NCI-H2227 (cell line): ENCODE data around the gene ALPG.
"Not testable (repeated sequence)": the region's sequence is repeated elsewhere in the genome, so short reads cannot be mapped to it uniquely, and the experiment has no call there.

Source experiments
- DNase-seq: peaks from one replicate; lab custom pipeline; 2025; ENCODE audit not compliant: unreplicated experiment; lab: John Stamatoyannopoulos, UW

ALPG gene

DNA sequence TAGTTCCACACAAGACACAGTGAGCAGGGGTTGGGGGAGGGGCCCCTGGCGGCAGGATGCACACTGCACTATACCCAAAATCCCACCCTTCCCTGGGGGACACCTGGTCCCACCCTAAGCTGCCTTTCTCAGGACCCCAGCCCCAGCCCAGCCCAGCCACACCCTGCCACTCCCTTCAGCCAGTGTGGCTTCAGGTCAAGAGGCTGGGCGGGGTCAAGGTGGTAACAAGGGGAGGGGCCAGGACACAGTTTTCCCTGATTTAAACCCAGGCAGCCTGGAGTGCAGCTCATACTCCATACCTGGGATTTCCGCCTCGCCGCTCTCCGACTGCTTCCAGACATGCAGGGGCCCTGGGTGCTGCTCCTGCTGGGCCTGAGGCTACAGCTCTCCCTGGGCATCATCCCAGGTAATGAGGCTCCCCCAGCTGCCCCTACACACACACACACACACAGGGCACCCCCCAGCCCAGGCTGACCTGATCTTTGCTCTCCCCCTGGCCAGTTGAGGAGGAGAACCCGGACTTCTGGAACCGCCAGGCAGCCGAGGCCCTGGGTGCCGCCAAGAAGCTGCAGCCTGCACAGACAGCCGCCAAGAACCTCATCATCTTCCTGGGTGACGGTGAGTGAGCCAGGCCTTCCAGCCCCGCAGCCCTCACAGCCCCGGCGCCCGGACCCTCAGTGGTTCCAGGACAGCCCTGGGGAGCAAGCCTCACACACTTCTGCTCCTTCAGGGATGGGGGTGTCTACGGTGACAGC lies at the start of gene ALPG:
Gene ALPG (plus strand): TSS at position 289 of the 755 bp plus-strand sequence. CDS start 51 bp downstream, at position 340.
- DNase-seq: no peak

DNA sequence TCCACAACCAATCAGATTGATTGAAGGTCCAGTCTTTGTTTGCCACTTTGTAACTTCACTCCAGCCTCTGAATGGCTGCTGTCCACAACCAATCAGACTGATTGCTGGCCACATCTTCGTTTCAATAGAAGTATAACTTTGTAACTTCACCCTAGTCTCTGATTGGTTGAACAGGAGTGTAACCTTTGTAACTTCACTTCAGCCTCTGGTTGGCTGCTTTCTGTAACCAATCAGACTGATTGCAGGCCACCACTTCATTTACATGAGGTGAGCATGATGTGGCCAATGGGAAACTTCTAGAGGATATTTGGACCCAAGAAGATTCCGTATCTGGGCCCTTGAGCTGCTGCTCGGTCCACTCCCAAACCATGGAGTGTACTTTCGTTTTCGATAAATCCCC lies 45.0 kb upstream of the ALPG start:
- no peak for DNase-seq

DNA sequence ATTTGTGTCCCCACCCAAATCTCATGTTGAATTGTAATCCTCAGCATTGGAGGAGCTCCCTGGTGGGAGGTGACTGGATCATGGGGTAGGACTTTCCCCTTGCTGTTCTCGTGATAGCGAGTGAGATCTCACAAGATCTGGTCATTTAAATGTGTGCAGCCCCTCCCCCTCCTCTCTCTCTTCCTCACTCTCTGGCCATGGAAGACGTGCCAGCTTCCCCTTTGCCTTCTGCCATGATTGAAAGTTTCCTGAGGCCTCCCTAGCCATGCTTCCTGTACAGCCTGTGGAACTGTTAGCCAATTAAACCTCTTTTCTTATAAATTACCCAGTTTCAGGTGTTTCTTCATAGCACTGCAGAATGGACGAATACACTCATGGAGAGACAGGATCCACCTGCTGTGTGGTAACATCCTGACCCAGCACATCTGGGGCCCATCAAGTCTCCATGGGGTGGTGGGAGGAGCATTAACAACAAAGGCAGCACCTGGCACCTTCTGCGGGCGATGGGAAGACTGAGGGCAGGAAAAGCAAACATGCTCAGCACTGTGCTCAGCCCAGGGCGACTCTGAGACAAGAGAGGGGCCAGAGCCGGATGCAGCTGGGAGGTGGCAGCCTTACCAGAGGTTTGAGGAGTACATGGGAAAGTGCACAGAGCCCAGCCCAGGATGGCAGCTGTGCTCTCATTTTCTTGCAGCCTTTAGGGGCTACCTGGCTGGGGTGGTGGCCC lies 44.3 kb upstream of the ALPG start:
- no peak for DNase-seq

DNA sequence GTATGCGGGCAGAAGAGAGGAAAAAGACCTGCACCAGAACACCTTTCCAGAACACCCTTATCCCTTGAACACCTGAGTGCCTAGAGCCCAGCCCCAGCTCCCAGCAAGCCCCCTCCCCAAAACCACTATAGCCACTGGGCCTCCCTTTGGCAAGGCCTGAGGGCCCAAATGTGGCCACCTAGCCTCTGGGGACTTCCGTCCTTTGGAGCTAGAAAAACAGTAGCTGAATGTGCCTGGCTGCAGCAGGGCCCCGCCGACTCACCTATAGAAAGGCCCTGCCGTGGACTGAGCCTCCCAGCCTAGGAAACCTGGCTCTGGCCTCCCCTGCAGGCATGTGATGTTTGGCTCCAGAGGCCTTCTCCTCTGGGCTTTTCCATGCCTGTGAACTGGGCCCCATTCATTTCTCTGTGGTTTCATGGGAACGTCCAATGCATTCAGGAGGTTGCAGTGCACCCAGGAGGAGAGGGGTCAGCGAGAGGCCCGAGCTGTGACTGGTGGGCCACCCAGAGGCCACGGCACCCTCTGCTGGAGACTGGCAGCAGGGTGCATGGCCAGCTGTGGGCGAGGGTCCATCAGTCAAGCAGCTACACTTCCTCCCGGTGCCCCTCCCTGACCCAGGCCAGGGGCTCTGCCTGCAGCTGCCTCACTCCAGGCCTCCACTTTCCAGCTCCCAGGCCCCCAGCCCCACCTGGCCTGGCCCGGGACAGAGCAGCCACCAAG lies 43.4 kb upstream of the ALPG start:
- not testable (repeated sequence) for DNase-seq

DNA sequence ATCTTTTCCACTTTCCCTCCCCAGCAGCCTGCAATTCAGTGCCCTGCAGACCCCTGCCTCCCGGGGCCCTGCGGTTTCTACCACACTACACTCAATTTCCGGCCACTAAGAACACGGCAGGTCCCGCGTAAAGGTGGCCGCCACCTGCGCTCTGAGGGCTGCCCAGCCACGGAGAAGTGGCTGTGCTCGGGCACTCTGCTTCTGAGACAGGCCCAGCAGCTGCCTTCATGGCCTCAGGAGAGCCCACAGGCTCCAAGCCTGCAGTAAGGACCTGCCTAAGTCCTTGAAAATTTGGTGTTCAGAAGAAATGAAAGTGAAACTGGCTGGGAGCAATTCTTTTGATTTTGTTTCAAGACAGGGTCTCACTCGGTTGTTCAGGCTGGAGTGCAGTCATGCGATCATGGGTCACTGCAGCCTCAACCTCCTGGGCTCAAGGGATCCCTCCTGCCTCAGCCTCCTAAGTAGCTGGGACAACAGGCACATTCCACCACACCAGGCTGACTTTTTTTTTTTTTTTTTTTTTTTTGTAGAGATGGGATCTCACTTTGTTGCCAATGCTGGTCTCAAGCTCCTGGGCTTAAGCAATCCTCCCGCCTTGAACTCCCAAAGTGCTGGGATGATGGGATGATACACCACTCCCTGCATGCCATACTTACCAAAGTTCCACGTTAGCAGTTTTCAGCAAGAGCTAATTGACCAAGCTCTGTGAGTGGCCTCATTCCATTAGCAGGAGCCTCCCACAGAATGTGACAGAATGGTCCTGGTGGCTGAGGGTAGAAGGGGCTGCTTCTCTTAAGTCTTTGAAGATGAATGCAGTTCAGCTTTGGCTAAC lies 42.6 kb upstream of the ALPG start:
- DNase-seq: no peak

DNA sequence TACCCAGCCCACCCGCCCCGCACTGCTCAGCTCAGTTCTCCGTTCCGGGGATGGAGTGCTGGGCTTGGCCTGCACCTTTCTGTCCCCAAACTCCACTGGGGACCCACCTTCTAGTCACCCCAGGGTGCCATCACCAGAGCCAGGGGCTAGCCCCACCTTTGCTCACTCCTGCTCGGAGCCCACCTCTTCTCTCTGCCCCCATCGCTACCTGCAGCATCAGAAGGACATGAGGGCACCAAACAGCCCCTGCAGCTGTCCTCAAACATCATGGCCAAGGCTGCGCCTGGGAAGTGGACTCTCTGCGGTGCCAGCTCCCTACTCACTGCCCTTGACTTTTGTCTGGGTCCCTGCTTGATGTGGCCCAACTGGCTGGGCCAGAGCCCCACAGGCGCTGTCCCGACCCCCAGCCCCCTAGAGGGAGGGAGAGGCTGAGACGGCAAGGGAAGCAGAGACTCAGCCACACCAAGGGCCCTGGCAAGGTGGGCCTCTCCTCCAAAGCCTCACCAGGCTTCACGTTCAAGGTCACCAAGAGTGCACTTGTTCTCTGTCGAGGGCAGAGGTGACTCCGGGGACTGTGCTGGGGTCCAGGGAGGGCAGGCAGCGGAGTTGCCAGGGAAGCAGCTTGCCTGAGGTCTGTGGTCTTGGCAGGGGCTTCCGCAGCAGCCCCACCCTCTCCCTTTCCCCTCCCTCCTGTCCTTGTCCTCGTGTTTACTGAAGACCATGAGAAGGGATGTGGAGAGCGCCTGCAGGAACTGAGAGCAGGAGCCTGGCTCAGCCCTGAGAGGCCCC lies 41.6 kb upstream of the ALPG start:
- not testable (repeated sequence) for DNase-seq

DNA sequence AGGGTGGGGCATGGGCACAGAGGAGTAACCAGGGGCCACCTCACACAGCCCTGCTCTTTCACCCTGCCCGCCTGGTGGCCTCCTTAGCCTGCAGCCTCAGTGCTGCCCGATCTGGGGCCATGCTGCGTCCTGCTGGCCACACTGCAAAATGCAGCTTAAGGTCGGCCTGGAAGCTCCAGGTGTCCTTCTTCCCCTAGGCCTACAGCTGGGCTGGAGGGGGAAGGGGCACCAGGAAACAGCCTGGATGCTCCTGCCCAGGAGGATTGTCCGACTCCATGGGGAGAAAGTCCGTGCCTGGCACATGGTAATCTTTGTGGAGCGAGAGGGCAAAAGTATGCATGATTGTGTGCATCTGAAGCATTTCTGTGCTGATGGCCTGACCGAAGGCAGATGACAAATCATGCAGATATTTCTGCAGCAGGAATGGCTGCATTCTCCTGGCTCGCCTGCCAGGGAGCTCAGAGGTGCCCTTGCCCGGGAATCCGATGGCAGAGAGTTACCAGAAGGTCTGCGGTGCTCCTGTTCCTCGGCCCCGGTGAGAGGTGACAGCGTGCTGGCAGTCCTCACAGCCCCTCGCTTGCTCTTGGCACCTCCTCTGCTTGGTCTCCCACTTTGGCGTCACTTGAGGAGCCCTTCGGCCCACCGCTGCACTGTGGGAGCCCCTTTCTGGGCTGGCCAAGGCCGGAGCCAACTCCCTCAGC lies 40.9 kb upstream of the ALPG start:
- DNase-seq: no peak

DNA sequence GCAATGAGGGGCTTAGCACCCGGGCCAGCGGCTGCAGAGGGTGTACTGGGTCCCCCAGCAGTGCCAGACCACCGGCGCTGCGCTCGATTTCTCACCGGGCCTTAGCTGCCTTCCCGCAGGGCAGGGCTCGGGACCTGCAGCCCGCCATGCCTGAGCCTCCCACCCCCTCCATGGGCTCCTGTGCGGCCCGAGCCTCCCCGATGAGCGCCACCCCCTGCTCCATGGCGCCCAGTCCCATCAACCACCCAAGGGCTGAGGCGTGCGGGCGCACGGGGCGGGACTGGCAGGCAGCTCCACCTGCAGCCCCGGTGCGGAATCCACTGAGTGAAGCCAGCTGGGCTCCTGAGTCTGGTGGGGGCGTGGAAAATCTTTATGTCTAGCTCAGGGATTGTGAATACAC lies 40.2 kb upstream of the ALPG start:
- not testable (repeated sequence) for DNase-seq

DNA sequence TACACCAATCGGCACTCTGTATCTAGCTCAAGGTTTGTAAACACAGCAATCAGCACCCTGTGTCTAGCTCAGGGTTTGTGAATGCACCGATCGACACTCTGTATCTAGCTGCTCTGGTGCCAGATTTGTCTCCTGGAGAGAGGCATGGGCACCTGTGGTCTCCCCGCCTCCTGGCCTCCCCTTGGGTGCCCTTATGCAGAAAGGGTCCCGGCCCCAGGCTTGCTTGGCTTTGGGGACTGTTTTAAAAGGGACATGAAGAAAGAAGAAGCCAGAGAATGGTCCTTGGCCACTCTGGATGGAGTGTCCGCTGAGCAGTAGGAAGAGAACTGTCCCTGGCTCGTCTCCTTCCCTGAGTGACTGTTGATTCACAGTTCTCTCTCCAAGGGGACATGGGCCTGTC lies 39.6 kb upstream of the ALPG start:
- DNase-seq: no peak

DNA sequence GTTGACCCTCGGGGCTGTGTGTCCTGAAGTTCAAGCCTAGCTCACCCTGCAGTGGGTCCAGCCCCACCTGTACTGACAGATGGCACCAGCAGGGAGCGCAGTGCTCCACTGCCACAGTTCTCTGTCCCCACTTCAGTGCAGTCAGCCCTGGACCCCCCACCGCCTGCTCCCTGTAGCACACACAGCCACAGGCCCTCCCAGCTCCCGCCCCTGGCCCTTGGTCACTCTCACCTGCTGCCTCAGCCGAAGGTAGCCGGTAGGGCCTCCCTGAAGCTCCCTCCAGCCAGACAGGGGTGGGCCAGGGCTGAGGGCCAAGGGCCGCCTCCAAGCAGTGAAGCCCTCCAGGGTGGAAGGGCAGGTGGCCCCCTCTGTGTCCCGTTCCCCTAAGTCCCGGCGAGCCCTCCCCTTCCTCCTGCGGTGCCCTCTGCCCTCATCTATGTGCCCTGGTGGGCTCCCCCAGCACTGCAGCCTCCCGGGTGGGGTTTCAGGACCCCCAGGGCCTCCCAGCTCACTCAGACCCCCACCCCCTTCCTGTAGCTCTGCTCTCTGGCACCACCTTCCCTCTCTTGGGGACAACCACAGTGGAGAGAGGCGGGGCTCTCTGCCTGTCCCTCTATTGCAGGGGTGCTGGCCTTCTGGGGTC lies 38.9 kb upstream of the ALPG start:
- DNase-seq: no peak

DNA sequence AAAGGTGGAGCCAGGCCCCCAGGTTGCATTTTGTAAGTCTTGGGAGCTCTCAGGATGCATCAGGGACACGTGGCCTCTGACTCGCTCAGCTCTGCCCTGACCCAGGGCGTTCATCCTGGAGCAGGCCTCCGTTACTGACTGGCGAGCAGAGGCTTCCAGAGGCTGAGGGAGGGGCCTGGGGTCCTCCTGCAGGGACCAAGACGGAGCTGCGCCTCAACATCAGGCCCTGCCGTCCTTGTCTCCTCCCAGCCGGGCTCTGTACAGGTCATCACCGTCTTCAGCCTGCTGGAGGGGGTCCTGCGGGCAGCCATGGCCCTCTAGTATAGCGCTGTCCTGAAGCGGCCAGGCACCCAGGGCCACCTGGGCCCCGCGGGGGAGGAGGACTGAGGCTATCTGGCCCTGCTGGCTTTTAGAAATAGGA lies 38.3 kb upstream of the ALPG start:
- DNase-seq: no peak

DNA sequence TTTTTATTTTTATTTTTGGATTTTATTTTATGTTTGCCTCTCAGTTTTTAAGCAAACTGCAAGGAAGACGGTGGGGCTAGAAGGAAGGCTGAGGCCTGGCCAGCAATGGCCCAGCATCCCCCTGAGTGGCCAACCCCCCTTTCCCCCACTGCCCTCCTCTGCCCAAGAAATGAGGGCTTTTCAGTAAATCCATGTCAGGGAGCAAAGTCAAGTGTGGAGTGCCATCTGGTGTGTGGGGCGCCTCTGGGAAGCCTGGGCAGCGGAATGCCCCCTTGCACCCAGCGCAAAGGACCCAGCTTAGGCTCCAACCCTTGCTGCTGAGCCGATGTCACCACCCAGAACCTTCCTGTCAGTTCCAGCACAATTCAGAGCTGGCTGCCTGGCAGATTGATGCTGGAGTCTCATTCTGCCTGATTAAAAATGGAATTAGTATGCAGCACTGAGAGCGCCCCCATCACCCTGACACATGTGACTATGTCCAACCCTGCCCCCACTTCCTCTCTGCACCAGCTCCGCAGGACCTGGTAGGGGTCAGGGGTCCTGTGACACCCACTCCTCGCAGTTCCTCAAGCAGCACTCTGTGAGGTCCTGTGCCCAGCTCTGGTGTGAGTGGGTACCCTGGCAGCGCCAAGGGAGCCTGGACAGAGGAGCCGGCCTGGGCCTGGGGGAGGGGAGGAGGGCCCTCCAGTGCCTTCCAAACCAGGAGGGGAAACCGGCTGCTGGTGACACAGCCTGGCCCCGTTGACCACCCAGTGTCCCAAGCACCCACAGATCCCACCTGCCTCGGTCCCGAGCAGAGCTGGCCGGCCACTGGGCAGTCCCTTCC lies 37.3 kb upstream of the ALPG start:
- DNase-seq: no peak

DNA sequence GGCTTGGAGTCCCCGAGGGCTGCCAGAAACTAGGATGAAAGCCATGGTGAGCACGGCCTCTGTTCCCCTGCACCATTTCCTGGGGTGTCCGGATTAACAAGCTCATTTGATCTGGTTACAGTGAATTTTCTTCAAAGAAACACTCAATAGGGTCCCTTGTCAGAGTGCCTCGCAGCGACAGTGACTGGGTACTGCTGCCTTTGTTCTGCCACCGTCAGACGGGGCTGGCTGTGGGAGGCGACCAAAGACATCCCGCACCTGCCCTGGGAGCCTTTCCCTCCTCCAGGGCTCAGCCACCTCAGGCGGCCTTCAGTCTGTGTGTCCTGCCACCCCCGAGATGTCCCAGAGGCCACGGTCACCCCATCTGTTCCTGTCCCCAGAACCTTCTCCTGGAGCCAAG lies 36.6 kb upstream of the ALPG start:
- not testable (repeated sequence) for DNase-seq

DNA sequence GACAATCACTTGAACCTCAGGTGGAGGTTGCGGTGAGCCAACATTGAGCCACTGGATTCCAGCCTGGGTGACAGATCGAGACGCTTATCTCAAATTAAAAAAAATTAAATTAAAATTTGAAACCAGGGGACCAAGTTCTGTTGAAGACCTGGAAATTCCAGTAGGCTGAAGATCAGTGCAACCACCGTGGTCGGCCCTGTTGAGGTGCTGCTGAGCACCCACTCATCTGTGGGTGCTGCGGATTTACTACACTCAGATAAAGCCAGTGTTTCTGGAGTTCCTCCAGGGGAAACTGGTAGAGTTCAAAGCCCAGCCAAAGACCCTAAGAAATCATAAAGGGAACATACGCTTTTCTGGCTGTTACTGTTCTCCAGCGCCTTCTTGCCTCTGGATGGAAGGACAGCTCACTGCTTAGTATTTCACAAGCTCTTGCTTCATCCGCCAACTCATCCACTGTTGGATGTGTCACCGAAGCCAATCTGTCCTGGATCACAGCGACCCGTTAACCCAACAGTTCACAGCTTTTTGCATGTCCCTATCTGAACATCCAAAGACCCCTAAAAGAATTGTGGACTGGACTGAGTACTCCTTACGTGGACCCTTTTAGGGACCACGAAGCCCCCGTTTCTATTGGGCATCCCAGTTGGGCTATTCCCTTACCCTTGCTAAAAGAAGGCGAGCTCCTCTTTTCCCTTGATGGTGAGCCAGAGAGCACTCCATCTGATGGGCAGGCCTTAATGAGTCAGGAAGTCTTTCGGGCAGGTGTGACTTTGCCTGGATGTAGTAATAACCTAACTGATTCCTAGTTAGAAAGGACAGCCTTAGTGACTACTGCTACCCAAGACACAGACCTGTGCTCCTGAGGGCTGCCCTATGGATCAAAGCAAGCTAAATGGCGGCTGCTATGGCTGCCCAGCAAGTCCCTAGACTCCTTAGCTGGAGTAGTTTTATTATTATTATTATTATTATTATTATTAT lies 34.1 kb upstream of the ALPG start:
- no peak for DNase-seq

DNA sequence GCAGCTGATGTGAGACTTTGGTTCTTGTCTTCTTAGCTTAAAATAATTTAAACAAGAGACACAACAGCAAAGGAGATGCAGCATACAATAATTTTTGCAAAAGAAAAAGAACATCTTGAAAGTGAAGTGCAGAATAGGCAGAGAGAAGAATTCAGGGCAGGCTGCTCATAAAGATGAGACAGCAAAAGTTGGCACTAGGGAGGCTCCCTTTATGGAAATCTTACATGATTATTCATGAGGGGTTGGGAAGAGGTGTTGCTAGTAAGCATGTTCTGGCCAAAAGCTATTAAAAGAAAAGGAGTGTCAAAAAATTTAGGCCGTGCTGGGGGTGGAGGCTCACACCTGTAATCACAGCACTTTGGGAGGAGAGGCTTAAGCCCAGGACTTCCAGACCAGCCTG lies 32.3 kb upstream of the ALPG start:
- DNase-seq: no peak

DNA sequence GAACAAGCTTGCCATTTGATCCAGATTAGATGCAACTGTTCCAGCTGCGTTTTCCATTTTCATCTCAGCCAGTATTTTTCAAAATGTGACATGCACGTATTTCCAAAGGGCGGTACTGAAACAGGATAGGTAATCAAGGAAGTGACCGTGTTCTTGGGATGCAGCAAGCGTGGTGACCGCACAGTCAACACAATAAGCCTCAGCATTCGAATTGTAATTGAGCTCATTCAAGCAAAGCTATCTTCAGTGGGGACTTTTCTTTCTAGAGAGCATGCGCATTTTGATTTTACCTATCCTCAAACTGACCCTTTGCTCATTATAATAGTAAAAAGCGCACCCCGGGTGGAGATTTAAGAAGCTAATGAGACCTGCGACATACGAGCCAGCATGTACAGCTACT lies 31.5 kb upstream of the ALPG start:
- DNase-seq: no peak

DNA sequence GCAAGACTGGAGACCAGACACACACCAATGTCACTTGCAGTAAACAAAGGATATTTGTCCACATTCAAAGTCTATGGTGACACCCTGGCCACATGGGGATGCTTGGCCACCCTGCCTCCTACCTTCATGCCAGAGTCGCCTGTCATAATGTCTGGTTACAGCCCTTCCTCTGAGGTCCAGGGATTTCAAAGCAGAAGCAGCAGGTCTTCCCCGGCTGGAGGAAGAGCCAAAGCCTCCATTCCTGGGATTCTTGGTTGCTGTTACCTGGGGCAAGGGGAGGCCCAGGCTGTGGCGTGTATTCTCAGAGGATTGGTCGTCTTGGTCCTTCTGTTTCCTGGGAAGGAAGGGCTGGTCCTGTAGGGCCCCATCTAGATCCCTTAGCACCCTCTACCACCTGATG lies 30.4 kb upstream of the ALPG start:
- DNase-seq: no peak
